Subcutaneous adipose tissue (tissue), 4 donors: Measurements from ENCODE around the gene VPS11. TPM values are rescaled to one million over a fixed set of nuclear protein-coding genes. Genes with fewer than 3 reads are reported as not detected.

Source experiments
- CTCF ChIP-seq: fragments of 450-650 bp; IDR thresholded peaks from one replicate; pipeline ENCODE4 v1.5.1; 2016; ENCODE audit warnings: low read depth, mild to moderate bottlenecking, control low read depth, antibody characterized with exemption, moderate library complexity
- total RNA-seq, 4 donors: library from RNA; depleted of rRNA; stranded (reverse); fragments of >200 nt; gene quantifications; one replicate each; pipeline ENCODE4 v1.1.0, GENCODE V29; 2016

The VPS11 gene
- total RNA-seq, 4 donors from 2014 or later: 34.8 to 43.4 (median 39.4) TPM

DNA sequence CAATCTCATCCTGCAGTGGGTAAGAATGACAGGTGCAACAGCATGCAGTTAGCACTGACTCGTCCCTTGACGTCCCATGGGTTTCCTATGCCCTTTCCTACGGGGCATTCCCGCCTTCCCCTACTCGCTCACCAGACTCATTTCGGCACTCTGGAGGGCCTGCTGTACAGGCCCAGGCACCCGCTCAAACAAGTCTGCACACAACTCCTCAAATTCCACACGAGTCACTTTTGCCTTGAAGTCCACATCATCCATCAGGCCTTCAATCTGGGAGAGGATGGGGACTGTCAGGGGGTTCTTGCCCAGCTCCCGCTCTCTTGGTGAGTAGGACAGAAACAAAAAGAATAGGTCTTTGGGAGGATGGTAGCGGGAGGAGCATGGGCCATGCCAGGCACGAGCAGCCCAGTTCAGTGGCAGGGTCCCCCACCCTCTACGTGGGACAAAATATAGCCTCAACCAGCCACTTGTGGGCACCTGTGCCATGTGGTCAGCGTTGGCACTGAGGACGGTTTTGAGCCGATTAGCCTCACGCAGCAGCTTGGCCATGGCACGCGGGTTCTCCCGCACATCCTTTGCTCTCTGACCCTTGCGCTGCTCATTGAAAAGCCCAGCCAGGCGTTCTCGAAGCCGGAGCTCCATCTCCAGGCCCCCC is 15.3 kb upstream of the VPS11 start:
- TF ChIP-seq CTCF: no peak

GRCh38 chr11:119054418-119054817 is 13.2 kb upstream of the VPS11 start:
- TF ChIP-seq CTCF: no peak

DNA sequence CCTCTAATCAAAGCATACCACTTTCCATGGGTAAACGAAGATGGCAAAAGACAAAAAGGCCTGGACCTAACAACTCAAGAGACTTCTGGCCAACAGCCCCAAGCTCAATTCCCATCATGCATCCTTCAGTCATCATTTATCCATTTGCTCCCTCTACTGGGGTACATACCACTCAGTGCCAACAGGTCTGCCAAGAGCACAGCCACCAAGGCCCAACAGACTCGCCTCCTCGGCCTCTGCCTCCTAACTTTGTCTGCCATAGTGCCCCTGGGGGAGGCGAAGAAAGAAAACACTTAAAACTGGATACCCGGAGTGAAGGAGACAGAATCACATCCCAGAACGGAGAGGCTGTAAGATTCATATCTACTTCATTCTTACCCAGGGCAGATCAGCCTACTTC is 11.7 kb upstream of the VPS11 start:
- TF ChIP-seq CTCF: no peak

DNA sequence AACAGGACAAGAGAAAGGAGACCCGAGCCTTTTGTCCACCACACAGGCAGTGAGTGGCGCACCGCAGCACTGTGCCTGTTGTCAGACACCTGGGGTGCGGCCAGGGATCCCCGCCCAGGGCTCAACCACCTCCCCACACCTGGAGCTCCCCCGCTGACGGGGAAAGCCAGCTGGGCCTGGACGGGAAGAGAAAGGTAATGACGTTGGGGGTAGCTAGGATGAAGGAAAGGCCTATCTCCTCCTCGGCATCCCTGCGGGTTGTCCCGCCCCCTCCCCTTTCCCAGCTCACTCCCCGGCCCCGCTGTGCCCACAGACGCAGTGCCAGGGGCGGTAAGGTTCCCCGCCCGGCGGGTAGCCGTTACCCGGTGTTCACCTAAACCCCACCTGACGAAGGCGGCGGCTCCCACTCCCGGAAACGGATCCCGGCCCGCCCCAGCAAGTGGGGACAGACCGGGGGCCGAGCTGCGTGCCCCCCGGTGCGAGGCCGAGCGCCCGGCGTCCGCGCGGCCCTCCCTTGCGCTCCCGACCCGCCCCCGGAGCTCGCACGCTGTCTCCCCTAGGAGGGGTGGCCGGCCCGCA is 11.1 kb upstream of the VPS11 start:
- no peak for TF ChIP-seq CTCF

DNA sequence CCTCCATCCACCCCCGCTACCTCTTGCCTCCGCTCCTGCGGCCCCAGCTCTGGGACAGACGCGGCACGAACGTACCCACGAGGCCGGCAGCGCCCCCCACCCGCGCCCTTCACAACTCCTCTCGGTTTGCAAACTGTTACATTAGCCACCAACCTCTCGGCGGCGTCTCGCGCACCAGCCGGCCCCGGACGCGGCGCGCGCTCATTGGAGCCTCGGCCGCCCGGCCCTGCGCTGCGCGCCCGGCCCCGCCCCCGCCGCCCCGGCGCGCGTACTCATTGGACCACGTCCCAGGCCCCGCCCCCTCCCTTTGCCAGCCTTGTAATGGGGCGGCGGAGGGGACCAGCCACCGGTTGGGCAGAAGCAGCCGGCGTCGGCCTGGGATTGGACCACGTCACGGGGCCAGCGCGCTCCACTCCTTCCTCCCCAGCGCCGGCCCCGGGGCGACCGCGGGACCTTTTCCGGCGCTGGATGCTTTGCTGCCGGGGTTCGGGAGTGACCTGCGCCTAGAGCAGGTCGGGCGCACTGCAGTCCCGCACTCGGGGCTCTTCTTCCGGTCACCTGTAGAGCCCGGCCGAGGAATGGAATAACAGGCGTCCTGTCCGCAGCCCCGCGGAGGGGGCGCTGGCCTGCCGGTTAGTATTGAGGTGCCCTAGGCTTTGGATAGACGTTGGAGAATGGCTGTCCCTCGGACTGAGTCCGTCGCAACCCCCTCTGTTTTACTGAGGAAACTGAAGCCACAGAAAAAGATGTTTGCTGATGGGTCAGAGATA is 10.4 kb upstream of the VPS11 start, which contains the start of gene HYOU1:
TSS of gene HYOU1 (minus strand) at position 206 of the 770 bp plus-strand sequence. CDS start 1,045 bp downstream, outside the sequence.
- TF ChIP-seq CTCF: no peak

- TF ChIP-seq CTCF: no peak
Observed at GRCh38 chr11:119061256-119061655, 6.4 kb upstream of the VPS11 start.

GRCh38 chr11:119062779-119063178 is 4.8 kb upstream of the VPS11 start:
- TF ChIP-seq CTCF: no peak
